ENCODE measurements around the gene MARK2.

MARK2 gene

GRCh38 chr11:63813035-63813562 lies 25.8 kb upstream of the MARK2 start, which contains the start of gene SPINDOC:
Gene SPINDOC, plus strand, starts transcription at chr11:63813456. Its CDS starts 231 bp downstream, at chr11:63813687.
- TF ChIP-seq POLR2AphosphoS5 (IDR thresholded peaks at IDR 0.05; ENCODE audit: low read depth, low read length) (peak; percentile 56; the same call in 1 of the 2 replicates), TAF1 (IDR thresholded peaks at IDR 0.05; ENCODE audit: borderline replicate concordance, insufficient read depth, low read length) (peak; percentile 49; the same call in 1 of the 2 replicates), REST (IDR thresholded peaks at IDR 0.05; ENCODE audit: insufficient read depth in 1 of 2, low read depth in 2 of 2, low read length in 2 of 2) (no peak), FOXP2 (optimal IDR thresholded peaks at IDR 0.05; ENCODE audit: borderline replicate concordance, extremely low read depth, extremely low read length, insufficient read depth) (no peak), SIN3A (IDR thresholded peaks at IDR 0.05; ENCODE audit: borderline replicate concordance, insufficient read depth, low read length) (no peak)

GRCh38 chr11:63813563-63814382 lies 25.1 kb upstream of the MARK2 start:
- peak; percentile 26; the same call in 1 of the 2 replicates for TF ChIP-seq POLR2AphosphoS5 (IDR thresholded peaks at IDR 0.05; ENCODE audit: low read depth, low read length)
- no peak for TF ChIP-seq REST (IDR thresholded peaks at IDR 0.05; ENCODE audit: insufficient read depth in 1 of 2, low read depth in 2 of 2, low read length in 2 of 2)
- peak; percentile 28; the same call in 1 of the 2 replicates for TF ChIP-seq SIN3A (IDR thresholded peaks at IDR 0.05; ENCODE audit: borderline replicate concordance, insufficient read depth, low read length)
- no peak for TF ChIP-seq TAF1 (IDR thresholded peaks at IDR 0.05; ENCODE audit: borderline replicate concordance, insufficient read depth, low read length)

- no peak for TF ChIP-seq FOXP2 (optimal IDR thresholded peaks at IDR 0.05; ENCODE audit: borderline replicate concordance, extremely low read depth, extremely low read length, insufficient read depth)
- TF ChIP-seq REST (IDR thresholded peaks at IDR 0.05; ENCODE audit: insufficient read depth in 1 of 2, low read depth in 2 of 2, low read length in 2 of 2) = no peak
- TF ChIP-seq TAF1 (IDR thresholded peaks at IDR 0.05; ENCODE audit: borderline replicate concordance, insufficient read depth, low read length) = no peak
- no peak for TF ChIP-seq POLR2AphosphoS5 (IDR thresholded peaks at IDR 0.05; ENCODE audit: low read depth, low read length)
- TF ChIP-seq SIN3A (IDR thresholded peaks at IDR 0.05; ENCODE audit: borderline replicate concordance, insufficient read depth, low read length) = no peak
Observed at GRCh38 chr11:63814383-63814736, 24.6 kb upstream of the MARK2 start.

GRCh38 chr11:63816166-63816565 lies 22.7 kb upstream of the MARK2 start:
- no peak for TF ChIP-seq TAF1 (IDR thresholded peaks at IDR 0.05; ENCODE audit: borderline replicate concordance, insufficient read depth, low read length)
- TF ChIP-seq POLR2AphosphoS5 (IDR thresholded peaks at IDR 0.05; ENCODE audit: low read depth, low read length) = no peak
- no peak for TF ChIP-seq FOXP2 (optimal IDR thresholded peaks at IDR 0.05; ENCODE audit: borderline replicate concordance, extremely low read depth, extremely low read length, insufficient read depth)
- no peak for TF ChIP-seq REST (IDR thresholded peaks at IDR 0.05; ENCODE audit: insufficient read depth in 1 of 2, low read depth in 2 of 2, low read length in 2 of 2)
- TF ChIP-seq SIN3A (IDR thresholded peaks at IDR 0.05; ENCODE audit: borderline replicate concordance, insufficient read depth, low read length) = no peak
